ENCODE measurements around the gene HIVEP3.

DNA sequence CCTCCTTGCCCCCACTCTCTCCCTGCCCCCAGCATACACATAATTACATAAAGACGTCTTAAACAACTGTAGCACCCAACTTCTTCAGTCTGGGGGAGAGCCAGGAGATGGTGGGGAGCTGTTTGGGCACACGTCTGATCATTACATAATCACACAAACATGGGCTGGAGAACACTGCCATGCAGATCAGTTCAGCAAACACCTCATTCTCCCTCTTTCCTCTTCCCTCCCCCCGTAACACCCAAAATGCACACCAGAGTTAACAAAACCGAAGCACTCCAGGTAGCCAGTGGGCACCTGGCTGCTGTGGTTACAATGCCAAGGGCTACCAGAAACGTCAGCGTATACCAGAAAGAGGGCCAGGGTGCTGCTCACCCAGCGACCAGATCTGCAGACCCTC, 1.6 kb downstream of the HIVEP3 start:
- TF ChIP-seq, protein P1, sequence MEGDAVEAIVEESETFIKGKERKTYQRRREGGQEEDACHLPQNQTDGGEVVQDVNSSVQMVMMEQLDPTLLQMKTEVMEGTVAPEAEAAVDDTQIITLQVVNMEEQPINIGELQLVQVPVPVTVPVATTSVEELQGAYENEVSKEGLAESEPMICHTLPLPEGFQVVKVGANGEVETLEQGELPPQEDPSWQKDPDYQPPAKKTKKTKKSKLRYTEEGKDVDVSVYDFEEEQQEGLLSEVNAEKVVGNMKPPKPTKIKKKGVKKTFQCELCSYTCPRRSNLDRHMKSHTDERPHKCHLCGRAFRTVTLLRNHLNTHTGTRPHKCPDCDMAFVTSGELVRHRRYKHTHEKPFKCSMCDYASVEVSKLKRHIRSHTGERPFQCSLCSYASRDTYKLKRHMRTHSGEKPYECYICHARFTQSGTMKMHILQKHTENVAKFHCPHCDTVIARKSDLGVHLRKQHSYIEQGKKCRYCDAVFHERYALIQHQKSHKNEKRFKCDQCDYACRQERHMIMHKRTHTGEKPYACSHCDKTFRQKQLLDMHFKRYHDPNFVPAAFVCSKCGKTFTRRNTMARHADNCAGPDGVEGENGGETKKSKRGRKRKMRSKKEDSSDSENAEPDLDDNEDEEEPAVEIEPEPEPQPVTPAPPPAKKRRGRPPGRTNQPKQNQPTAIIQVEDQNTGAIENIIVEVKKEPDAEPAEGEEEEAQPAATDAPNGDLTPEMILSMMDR (IDR thresholded peaks at IDR 0.05), result no peak
- no peak for TF ChIP-seq POLR2A (IDR thresholded peaks at IDR 0.05; ENCODE audit: low read depth)
- TF ChIP-seq POLR2AphosphoS5 (IDR thresholded peaks at IDR 0.05), result no peak
- no peak for TF ChIP-seq EP300 (IDR thresholded peaks at IDR 0.05)
